HL-60 (cell line): ENCODE results near the gene C15orf61.

Experiments used
- DNase-seq, 2 experiments: peaks; one replicate each; pipeline ENCODE4 v3.0.0-alpha.2; 2010 to 2020; ENCODE audit warnings: low read depth in 1 of 2, low spot score in 1 of 2
- H3K27ac ChIP-seq: fragments of 250-450 bp; sonication (Bioruptor Pico); replicated peaks from 2 replicates; pipeline ENCODE4 v1.5.1; 2020; ENCODE audit warnings: mild to moderate bottlenecking, moderate library complexity
- H3K27me3 ChIP-seq: fragments of 250-450 bp; sonication (Bioruptor Pico); 2 replicates; pipeline ENCODE4 v1.5.1; 2021; ENCODE audit warnings: mild to moderate bottlenecking, moderate library complexity; ENCODE audit not compliant: insufficient read depth, poor library complexity, severe bottlenecking
- H3K4me3 ChIP-seq: replicated peaks from 2 replicates; pipeline ENCODE4 v1.5.1; 2011; ENCODE audit warnings: mild to moderate bottlenecking, control low read depth, low read length; ENCODE audit not compliant: insufficient read depth
- GABPA ChIP-seq: IDR thresholded peaks from 2 replicates; pipeline ENCODE4 v1.6.1; 2012; ENCODE audit warnings: low read depth
- POLR2AphosphoS5 ChIP-seq: IDR thresholded peaks from 2 replicates; pipeline ENCODE4 v1.6.1; 2012; ENCODE audit warnings: low read depth
- SPI1 ChIP-seq: IDR thresholded peaks from 2 replicates; pipeline ENCODE4 v1.6.1; 2012; ENCODE audit warnings: low read depth, mild to moderate bottlenecking, borderline replicate concordance
- long read RNA-seq: library from polyadenylated mRNA; unstranded; transcript quantifications from one replicate; pipeline ENCODE4 v2.0.0, GENCODE V29; 2020
- TF ChIP-seq, protein P1 (sequence below): IDR thresholded peaks from 2 replicates; pipeline ENCODE4 v1.6.1; 2012; ENCODE audit warnings: low read depth; ENCODE audit not compliant: insufficient replicate concordance
- TF ChIP-seq, protein P2 (sequence below): IDR thresholded peaks from one replicate; pipeline ENCODE4 v1.5.1; 2011; ENCODE audit warnings: low read length, control low read depth, inconsistent platforms; ENCODE audit not compliant: insufficient read depth

Gene C15orf61
- long read RNA-seq, full-length matches to known transcripts: 21 of 27 reads
- long read RNA-seq, partial matches to known transcripts: 0 of 27 reads
- long read RNA-seq, other reads (novel, unspliced or antisense): 6 of 27 reads

DNA sequence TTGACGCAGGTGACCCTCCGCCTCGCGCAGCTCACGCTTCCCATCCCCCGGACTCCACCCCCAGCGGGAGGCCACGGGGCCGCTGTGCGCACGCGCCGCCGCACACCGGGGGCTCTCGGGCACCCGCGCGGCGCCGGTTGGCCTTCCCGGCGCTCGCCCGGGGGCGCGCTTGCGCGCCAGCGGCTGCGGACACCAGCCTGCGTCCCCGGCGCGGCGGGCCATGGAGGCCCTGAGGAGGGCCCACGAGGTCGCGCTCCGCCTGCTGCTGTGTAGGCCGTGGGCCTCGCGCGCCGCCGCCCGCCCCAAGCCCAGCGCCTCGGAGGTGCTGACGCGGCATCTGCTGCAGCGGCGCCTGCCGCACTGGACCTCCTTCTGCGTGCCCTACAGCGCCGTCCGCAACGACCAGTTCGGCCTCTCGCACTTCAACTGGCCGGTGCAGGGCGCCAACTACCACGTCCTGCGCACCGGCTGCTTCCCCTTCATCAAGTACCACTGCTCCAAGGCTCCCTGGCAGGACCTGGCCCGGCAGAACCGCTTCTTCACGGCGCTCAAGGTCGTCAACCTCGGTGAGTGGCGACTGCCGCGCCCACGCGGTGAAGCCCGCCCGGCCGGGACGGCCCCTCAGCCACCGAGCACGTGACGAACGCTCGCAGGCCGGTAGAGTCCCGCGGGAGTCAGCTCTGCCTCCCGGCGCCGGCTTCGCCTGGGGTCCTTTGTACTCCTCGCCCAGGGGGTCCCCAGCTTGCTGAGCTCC lies at the start of gene C15orf61:
TSS of gene C15orf61 (plus strand) at position 103 of the 754 bp plus-strand sequence. CDS start at position 221, 118 bp downstream.
- peak within 1 kb of the TSS; percentile 94 for H3K27ac ChIP-seq
- no peaks in the 10 kb centered on the region for H3K27me3 ChIP-seq
- peak; percentile 74 to 84 for DNase-seq
- TF ChIP-seq, protein P1, sequence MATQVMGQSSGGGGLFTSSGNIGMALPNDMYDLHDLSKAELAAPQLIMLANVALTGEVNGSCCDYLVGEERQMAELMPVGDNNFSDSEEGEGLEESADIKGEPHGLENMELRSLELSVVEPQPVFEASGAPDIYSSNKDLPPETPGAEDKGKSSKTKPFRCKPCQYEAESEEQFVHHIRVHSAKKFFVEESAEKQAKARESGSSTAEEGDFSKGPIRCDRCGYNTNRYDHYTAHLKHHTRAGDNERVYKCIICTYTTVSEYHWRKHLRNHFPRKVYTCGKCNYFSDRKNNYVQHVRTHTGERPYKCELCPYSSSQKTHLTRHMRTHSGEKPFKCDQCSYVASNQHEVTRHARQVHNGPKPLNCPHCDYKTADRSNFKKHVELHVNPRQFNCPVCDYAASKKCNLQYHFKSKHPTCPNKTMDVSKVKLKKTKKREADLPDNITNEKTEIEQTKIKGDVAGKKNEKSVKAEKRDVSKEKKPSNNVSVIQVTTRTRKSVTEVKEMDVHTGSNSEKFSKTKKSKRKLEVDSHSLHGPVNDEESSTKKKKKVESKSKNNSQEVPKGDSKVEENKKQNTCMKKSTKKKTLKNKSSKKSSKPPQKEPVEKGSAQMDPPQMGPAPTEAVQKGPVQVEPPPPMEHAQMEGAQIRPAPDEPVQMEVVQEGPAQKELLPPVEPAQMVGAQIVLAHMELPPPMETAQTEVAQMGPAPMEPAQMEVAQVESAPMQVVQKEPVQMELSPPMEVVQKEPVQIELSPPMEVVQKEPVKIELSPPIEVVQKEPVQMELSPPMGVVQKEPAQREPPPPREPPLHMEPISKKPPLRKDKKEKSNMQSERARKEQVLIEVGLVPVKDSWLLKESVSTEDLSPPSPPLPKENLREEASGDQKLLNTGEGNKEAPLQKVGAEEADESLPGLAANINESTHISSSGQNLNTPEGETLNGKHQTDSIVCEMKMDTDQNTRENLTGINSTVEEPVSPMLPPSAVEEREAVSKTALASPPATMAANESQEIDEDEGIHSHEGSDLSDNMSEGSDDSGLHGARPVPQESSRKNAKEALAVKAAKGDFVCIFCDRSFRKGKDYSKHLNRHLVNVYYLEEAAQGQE: peak; percentile 57
- TF ChIP-seq GABPA: no peak
- peak; percentile 78 for TF ChIP-seq POLR2AphosphoS5
- peak within 1 kb of the TSS; percentile 59 for H3K4me3 ChIP-seq

DNA sequence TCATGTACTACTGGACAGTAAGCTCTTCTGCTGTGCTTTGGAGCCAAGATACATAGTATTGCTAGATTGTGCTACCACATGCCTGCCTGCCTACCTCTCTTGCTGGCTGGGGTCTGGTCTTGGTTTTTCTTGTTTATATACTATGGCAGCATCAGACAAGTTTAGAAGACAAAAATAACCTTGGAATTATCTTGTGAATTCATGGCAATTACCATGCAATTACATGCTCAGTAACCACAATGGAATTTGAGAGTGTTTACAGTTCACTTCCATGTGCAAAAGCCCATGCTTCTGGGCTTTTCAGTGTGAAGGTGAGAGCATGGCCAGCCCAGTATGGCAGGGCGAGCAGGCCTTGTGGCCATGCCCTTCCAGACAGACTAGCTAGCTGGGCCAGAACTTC lies 48.0 kb upstream of the C15orf61 start:
- TF ChIP-seq SPI1 (no peak), POLR2AphosphoS5 (no peak), GABPA (no peak)
- TF ChIP-seq, protein P2, sequence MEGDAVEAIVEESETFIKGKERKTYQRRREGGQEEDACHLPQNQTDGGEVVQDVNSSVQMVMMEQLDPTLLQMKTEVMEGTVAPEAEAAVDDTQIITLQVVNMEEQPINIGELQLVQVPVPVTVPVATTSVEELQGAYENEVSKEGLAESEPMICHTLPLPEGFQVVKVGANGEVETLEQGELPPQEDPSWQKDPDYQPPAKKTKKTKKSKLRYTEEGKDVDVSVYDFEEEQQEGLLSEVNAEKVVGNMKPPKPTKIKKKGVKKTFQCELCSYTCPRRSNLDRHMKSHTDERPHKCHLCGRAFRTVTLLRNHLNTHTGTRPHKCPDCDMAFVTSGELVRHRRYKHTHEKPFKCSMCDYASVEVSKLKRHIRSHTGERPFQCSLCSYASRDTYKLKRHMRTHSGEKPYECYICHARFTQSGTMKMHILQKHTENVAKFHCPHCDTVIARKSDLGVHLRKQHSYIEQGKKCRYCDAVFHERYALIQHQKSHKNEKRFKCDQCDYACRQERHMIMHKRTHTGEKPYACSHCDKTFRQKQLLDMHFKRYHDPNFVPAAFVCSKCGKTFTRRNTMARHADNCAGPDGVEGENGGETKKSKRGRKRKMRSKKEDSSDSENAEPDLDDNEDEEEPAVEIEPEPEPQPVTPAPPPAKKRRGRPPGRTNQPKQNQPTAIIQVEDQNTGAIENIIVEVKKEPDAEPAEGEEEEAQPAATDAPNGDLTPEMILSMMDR: no peak
- TF ChIP-seq, protein P1: no peak
- no peak for DNase-seq
- Histone ChIP-seq H3K27me3 (no peaks in the 10 kb centered on the region), H3K4me3 (no peak overlapping the region), H3K27ac (no peak overlapping the region)

DNA sequence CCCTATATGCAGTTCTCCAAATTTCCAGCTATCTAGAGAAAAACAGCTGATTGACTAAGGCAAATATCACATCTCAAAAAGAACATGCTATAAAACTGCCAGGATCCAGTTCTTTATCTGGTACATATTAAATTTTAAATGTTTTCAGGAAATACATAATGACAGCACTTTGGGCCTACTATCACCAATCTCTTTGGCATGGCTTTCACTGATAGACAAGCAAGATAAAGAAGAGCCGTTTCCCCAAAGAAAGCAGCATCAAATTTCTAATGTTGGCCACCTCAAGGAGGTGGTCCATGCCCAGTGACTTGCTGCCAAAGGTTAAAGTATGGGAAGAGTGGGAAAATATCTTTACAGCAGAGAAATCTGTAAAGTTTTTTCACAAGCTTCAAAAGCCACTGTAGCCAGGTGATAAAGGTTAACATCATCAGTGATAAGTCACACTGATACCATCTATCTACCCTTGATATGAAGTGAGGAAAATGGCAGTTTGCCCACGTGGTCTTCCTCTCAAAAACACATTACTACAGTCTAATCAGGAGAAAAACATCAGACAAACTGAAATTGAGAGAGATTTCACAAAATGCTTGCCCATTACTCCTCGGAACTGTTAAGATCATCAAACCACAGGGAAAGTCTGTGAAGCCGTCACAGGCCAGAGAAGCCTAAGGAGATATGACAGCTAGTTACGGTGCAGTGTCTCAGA lies 46.4 kb upstream of the C15orf61 start:
- Histone ChIP-seq H3K27me3 (no peaks in the 10 kb centered on the region), H3K27ac (no peak overlapping the region), H3K4me3 (no peak overlapping the region)
- no peak for DNase-seq
- TF ChIP-seq POLR2AphosphoS5: no peak
- TF ChIP-seq, protein P2: no peak
- no peak for TF ChIP-seq SPI1
- no peak for TF ChIP-seq GABPA

DNA sequence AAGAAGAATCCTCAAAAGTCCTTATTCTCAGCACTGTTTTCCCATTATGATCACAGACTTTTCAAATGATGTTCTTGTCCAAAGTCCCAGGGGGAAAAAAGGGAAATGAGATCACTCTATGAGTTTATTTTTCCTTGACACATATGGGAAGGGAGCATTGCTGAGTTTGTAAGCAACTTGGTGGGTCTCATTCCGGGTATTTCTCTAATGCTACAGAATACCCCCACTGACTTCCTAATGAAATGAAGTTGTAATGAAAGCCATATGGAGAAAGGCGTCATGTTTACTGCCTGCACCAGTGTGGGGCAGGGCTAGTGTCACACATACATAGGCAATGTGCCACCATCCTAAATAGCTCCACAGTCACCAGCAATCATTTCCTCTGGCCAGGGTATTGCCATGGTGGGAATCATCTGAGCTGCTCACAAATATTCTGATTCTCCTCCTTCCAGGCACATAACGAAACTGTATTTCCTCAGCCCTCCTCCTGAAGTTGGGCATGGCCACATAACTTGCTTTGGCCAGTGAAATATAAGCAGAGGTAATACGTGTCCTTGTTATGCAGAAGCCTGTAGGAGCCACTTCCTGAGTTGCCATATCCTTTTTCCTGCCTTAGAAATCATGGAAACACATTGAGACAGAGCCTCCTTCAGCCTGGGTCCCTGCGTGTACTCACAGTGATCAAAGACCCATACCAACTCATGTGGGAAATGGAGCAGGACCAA lies 41.0 kb upstream of the C15orf61 start:
- H3K27ac ChIP-seq: no peak overlapping the region
- H3K27me3 ChIP-seq: no peaks in the 10 kb centered on the region
- no peak overlapping the region for H3K4me3 ChIP-seq
- TF ChIP-seq SPI1 (no peak), GABPA (no peak), POLR2AphosphoS5 (no peak)
- TF ChIP-seq, protein P1: no peak
- TF ChIP-seq, protein P2: no peak
- DNase-seq: no peak
